Heart right ventricle (tissue), 16 donors: ENCODE measurements around the gene GJC1. TPM values are rescaled to one million over a fixed set of nuclear protein-coding genes. Genes with fewer than 3 reads are reported as not detected.

Source experiments
- ATAC-seq, 8 donors: fragments of 200-7000 bp; cut with Tn5 transposase; one replicate each; pipeline ENCODE4 v1.9.1; 2020; ENCODE audit warnings: mild to moderate bottlenecking in 8 of 8, moderate library complexity in 8 of 8, moderate number of reproducible peaks in 1 of 8
- DNase-seq, 2 donors: peaks; one replicate each; pipeline ENCODE4 v3.0.0-alpha.2; 2020
- H3K27ac ChIP-seq, 10 donors: fragments of 200-600 bp; sonication (generic) in 2 of 10; one replicate each; pipeline versions ENCODE4 v1.5.0 to v1.8.0; 2020 to 2022; ENCODE audit warnings: mild to moderate bottlenecking in 3 of 10
- H3K27me3 ChIP-seq, 7 donors: fragments of 200-600 bp; one replicate each; pipeline ENCODE4 v1.8.0; 2021 to 2022; ENCODE audit warnings: mild to moderate bottlenecking in 2 of 7
- H3K36me3 ChIP-seq, 9 donors: fragments of 200-600 bp; sonication (generic) in 1 of 9; one replicate each; pipeline versions ENCODE4 v1.5.0 to v1.8.0; 2020 to 2022; ENCODE audit warnings: mild to moderate bottlenecking in 2 of 9
- H3K4me1 ChIP-seq, 9 donors: fragments of 200-600 bp; sonication (generic) in 1 of 9; one replicate each; pipeline versions ENCODE4 v1.5.0 to v1.8.0; 2020 to 2022; ENCODE audit warnings: mild to moderate bottlenecking in 4 of 9
- H3K4me3 ChIP-seq, 10 donors: fragments of 200-600 bp; sonication (generic) in 2 of 10; one replicate each; pipeline versions ENCODE4 v1.5.0 to v1.8.0; 2020 to 2022; ENCODE audit warnings: mild to moderate bottlenecking in 7 of 10, moderate library complexity in 2 of 10
- H3K9me3 ChIP-seq, 11 donors: fragments of 200-600 bp in 10 of 11; sonication (generic) in 2 of 11; one replicate each; pipeline versions ENCODE4 v1.5.0 to v1.8.0; 2013 to 2022; ENCODE audit warnings: mild to moderate bottlenecking in 2 of 11, control low read depth in 1 of 11, moderate library complexity in 1 of 11
- CTCF ChIP-seq, 9 donors: fragments of 200-600 bp; sonication (generic) in 2 of 9; IDR thresholded peaks; one replicate each; pipeline versions ENCODE4 v1.5.0 to v1.8.0; 2021 to 2022; ENCODE audit warnings: antibody characterized with exemption in 9 of 9, mild to moderate bottlenecking in 5 of 9, moderate library complexity in 1 of 9
- WGBS, 2 donors: extraction: QIAGEN DNeasy Blood & Tissue Kit; methylation state at CpG; one replicate each; pipeline ENCODE4 v1.1.7; 2013; ENCODE audit warnings: inconsistent platforms in 1 of 2; 5-methylcytosine and 5-hydroxymethylcytosine counted together
- intact Hi-C, 10 donors: fragments of 100-400 bp; cut with DNase I; formaldehyde crosslinking; loops; one replicate each; pipeline versions ENCODE4 v1.11.1 to v1.14.2; 2022
- polyA plus RNA-seq, 2 donors: library from polyadenylated mRNA; stranded (reverse); fragments of 200-250 nt; gene quantifications; one replicate each; pipeline ENCODE4 v1.2.3, GENCODE V29; 2013
- total RNA-seq, 10 donors: library from RNA; stranded (reverse); fragmentation: NEBNext Ultra II Directional in 3 of 10; extraction: Animal tissue kit (Norgen Biotek cat#: 25700) in 3 of 10; gene quantifications; one replicate each; pipeline versions ENCODE4 v1.2.1 to v1.2.4, GENCODE V29; 2021 to 2023
- donor health status: Arrhythmogenic right ventricular cardiomyopathy.
- donor health status: ischemic (EF 13 %, LVEDD 7.1; RV severe dilation, severe dysfunction).
- donor health status: healthy with polysubstance abuse.
- donor health status: DM: no; HTN: yes; CAD: no.
- donor health status: DM: no; HTN: no; CAD: no.
- donor health status: ischemic (EF 25% LVEDD 6.9; RV normal size, moderate dysfunction).
- donor health status: ischemic (EF 25% LVEDD 5.7; RV mildly dilated, moderate dysfunction).
- donor health status: healthy.
- donor health status: DM: yes; HTN: yes; CAD: no.
- donor health status: Ischemic cardiomyopathy.
- donor health status: ischemic (EF 35%, LVEDD 5.7; RV mildly dilated, moderate dysfunction).
- donor health status: nonischemic (EF 11% LVEDD 7.7; RV severe dilation, severe dysfunction).
- donor health status: DM: yes; HTN: yes; CAD: no.
- donor health status: PGD.
- donor health status: ischemic (EF 29% LVEDD 5.4; RV normal size, mild dysfunction).
- donor health status: nonischemic (EF 23%, LVEDD 6.1; RV moderate dilation, normal function).

GJC1 gene
- total and polyA plus RNA-seq, 12 donors: 10.9 to 41.5 (median 20.1) TPM

GRCh38 chr17:44751806-44752205 is 78.3 kb downstream of the GJC1 start:
- peaks cover 0 to 9% (median 0%) of the 10 kb centered on the region in 9 donors for H3K4me1 ChIP-seq
- H3K27me3 ChIP-seq: peaks cover 0 to under 1% (median 0%) of the 10 kb centered on the region in 7 donors
- intact Hi-C loops: no loop called here
- H3K36me3 ChIP-seq: peaks cover 0 to 34% (median 0%) of the 10 kb centered on the region in 9 donors
- ATAC-seq: no peak
- no peak for DNase-seq
- WGBS, 2 donors: 92 to 95% methylated on average over 10 of the region's 10 CpGs
- H3K4me3 ChIP-seq: no peak overlapping the region
- H3K9me3 ChIP-seq: no peaks in the 10 kb centered on the region
- TF ChIP-seq CTCF (IDR thresholded peaks at IDR 0.05): no peak
- no peak overlapping the region for H3K27ac ChIP-seq

GRCh38 chr17:44751331-44751730 is 78.8 kb downstream of the GJC1 start:
- WGBS, 2 donors: 86 to 88% methylated on average over 7 of the region's 7 CpGs
- peaks cover 0 to 9% (median 0%) of the 10 kb centered on the region in 9 donors for H3K4me1 ChIP-seq
- H3K27ac ChIP-seq: no peak overlapping the region
- no peaks in the 10 kb centered on the region for H3K27me3 ChIP-seq
- intact Hi-C loops: no loop called here
- ATAC-seq (no peak), DNase-seq (no peak)
- H3K9me3 ChIP-seq: no peaks in the 10 kb centered on the region
- H3K4me3 ChIP-seq: no peak overlapping the region
- peaks cover 0 to 34% (median 0%) of the 10 kb centered on the region in 9 donors for H3K36me3 ChIP-seq
- TF ChIP-seq CTCF (IDR thresholded peaks at IDR 0.05): no peak

- Histone ChIP-seq H3K27me3 (no peaks in the 10 kb centered on the region), H3K36me3 (peaks cover 0 to 34% (median 0%) of the 10 kb centered on the region in 9 donors), H3K4me1 (peaks cover 0 to 9% (median 0%) of the 10 kb centered on the region in 9 donors), H3K9me3 (no peaks in the 10 kb centered on the region), H3K4me3 (peak overlapping the region in 5 of 10 donors; percentile 18 to 34 (median 30)), H3K27ac (peak overlapping the region in 1 of 10 donors; percentile 62)
- peak in 4 of 8 donors; percentile 18 to 36 (median 22) for ATAC-seq
- TF ChIP-seq CTCF (IDR thresholded peaks at IDR 0.05): no peak
- no peak for DNase-seq
- 49 to 54% methylated on average over 9 of the region's 9 CpGs for WGBS, 2 donors
- intact Hi-C loops: no loop called here
Measured at GRCh38 chr17:44749980-44750318, 80.1 kb downstream of the GJC1 start.

GRCh38 chr17:44749076-44749979 is 80.8 kb downstream of the GJC1 start:
- H3K27ac ChIP-seq: peak overlapping the region in 1 of 10 donors; percentile 62
- no peak for DNase-seq
- H3K4me3 ChIP-seq: peak overlapping the region in 6 of 10 donors; percentile 8 to 34 (median 27)

More at GRCh38 chr17:44749076-44749979, 80.8 kb downstream of the GJC1 start:
- peaks cover 0 to 34% (median 0%) of the 10 kb centered on the region in 9 donors for H3K36me3 ChIP-seq
- WGBS, 2 donors: 70 to 72% methylated on average over 19 of the region's 19 CpGs
- H3K9me3 ChIP-seq: no peaks in the 10 kb centered on the region
- peaks cover 0 to 9% (median 0%) of the 10 kb centered on the region in 9 donors for H3K4me1 ChIP-seq
- no peak for TF ChIP-seq CTCF (IDR thresholded peaks at IDR 0.05)
- ATAC-seq: peak; percentile 7 to 72 (median 45)
- H3K27me3 ChIP-seq: no peaks in the 10 kb centered on the region
- intact Hi-C loops: no loop called here

Other genes starting within 250 kb of the GJC1 start
- under 1 TPM in 3 of 10 donors, not detected in 7; 0.14 to 0.40 (median 0.16) TPM for gene MEIOC, start 173.8 kb downstream of the GJC1 start, total RNA-seq
- gene MEIOC, start 173.8 kb downstream of the GJC1 start, polyA plus RNA-seq: under 1 TPM in 1 of 2 donors, not detected in 1; 0.03 TPM
- 10 to 100 TPM; 24.2 to 35.3 (median 30.9) TPM for gene CCDC43, start 140.5 kb downstream of the GJC1 start, total RNA-seq
- 10 to 100 TPM; 14.4 to 19.8 TPM for gene CCDC43, start 140.5 kb downstream of the GJC1 start, polyA plus RNA-seq
- gene DBF4B, start 121.6 kb downstream of the GJC1 start, total RNA-seq: 1 to 10 TPM; 2.9 to 5.5 (median 4.0) TPM
- gene DBF4B, start 121.6 kb downstream of the GJC1 start, polyA plus RNA-seq: 1 to 10 TPM; 2.2 to 8.0 TPM
- 10 to 100 TPM in 4 of 10 donors, 1 to 10 TPM in 6; 3.2 to 18.3 (median 7.8) TPM for gene ADAM11, start 71.3 kb downstream of the GJC1 start, total RNA-seq
- 10 to 100 TPM in 1 of 2 donors, under 1 TPM in 1; 0.75 to 13.0 TPM for gene ADAM11, start 71.3 kb downstream of the GJC1 start, polyA plus RNA-seq
- gene HIGD1B, start 17.6 kb upstream of the GJC1 start, total RNA-seq: 10 to 100 TPM in 4 of 10 donors, 1 to 10 TPM in 6; 4.7 to 26.6 (median 8.1) TPM
- gene HIGD1B, start 17.6 kb upstream of the GJC1 start, polyA plus RNA-seq: 10 to 100 TPM; 24.3 to 61.9 TPM
- 10 to 100 TPM; 52.3 to 78.2 (median 62.9) TPM for gene EFTUD2, start 69.2 kb upstream of the GJC1 start, total RNA-seq
- gene EFTUD2, start 69.2 kb upstream of the GJC1 start, polyA plus RNA-seq: 10 to 100 TPM; 21.6 to 54.5 TPM
- gene GFAP, start 85.2 kb upstream of the GJC1 start, total RNA-seq: 1 to 10 TPM; 3.1 to 8.6 (median 7.4) TPM
- gene GFAP, start 85.2 kb upstream of the GJC1 start, polyA plus RNA-seq: 1 to 10 TPM; 2.1 to 6.1 TPM
- gene KIF18B, start 117.5 kb upstream of the GJC1 start, total RNA-seq: 1 to 10 TPM in 3 of 10 donors, under 1 TPM in 6, not detected in 1; 0.11 to 4.3 (median 0.20) TPM
- under 1 TPM; 0.04 to 0.80 TPM for gene KIF18B, start 117.5 kb upstream of the GJC1 start, polyA plus RNA-seq
- gene C1QL1, start 138.0 kb upstream of the GJC1 start, total RNA-seq: 10 to 100 TPM in 2 of 10 donors, 1 to 10 TPM in 5, under 1 TPM in 3; 0.37 to 25.6 (median 1.1) TPM
- gene C1QL1, start 138.0 kb upstream of the GJC1 start, polyA plus RNA-seq: 10 to 100 TPM in 1 of 2 donors, 1 to 10 TPM in 1; 2.2 to 12.7 TPM
- gene DCAKD, start 221.3 kb upstream of the GJC1 start, total RNA-seq: 10 to 100 TPM; 28.1 to 46.2 (median 32.7) TPM
- 10 to 100 TPM; 21.1 to 22.9 TPM for gene DCAKD, start 221.3 kb upstream of the GJC1 start, polyA plus RNA-seq
- 100 to 1,000 TPM in 1 of 10 donors, 10 to 100 TPM in 9; 60.6 to 110 (median 74.4) TPM for gene NMT1, start 231.0 kb upstream of the GJC1 start, total RNA-seq
- 10 to 100 TPM; 40.9 to 68.5 TPM for gene NMT1, start 231.0 kb upstream of the GJC1 start, polyA plus RNA-seq